GM12878 (cell line): ENCODE results near the gene TPRN. TPM values are rescaled to one million over a fixed set of nuclear protein-coding genes. Genes with fewer than 3 reads are reported as not detected.
A peak's percentile ranks its signal among the peaks of the same experiment; 100 is the strongest.

Experiments
- BHLHE40 ChIP-seq, 2 experiments: fragments of 450-650 bp in 1 of 2; IDR thresholded peaks; 2 replicates each; pipeline ENCODE4 v1.6.1; 2011 to 2017; ENCODE audit warnings: low read depth in 2 of 2, borderline replicate concordance in 1 of 2, improper control_type of control experiment in 1 of 2, low read length in 1 of 2, mild to moderate bottlenecking in 1 of 2
- CBFB ChIP-seq: IDR thresholded peaks from 2 replicates; pipeline ENCODE4 v1.6.1; 2016; ENCODE audit warnings: antibody characterized with exemption, low read depth
- CTCF ChIP-seq, 3 experiments: IDR thresholded peaks in 2 of 3; conservative IDR thresholded peaks in 1 of 3; 2 replicates each; pipeline ENCODE4 v1.5.1; 2011; ENCODE audit warnings: low read depth in 3 of 3, low read length in 3 of 3, mild to moderate bottlenecking in 3 of 3, control low read depth in 2 of 3, moderate library complexity in 2 of 3, inconsistent platforms in 1 of 3, mixed read lengths in 1 of 3; ENCODE audit not compliant: control insufficient read depth in 2 of 3, insufficient read depth in 1 of 3; ENCODE audit errors: extremely low read depth in 1 of 3
- EGR1 ChIP-seq, 2 experiments: IDR thresholded peaks; 1 replicate in 1 of 2; 2 replicates in 1 of 2; pipeline ENCODE4 v1.6.1; 2011 to 2012; ENCODE audit warnings: low read depth in 2 of 2, low read length in 2 of 2, borderline replicate concordance in 1 of 2, mild to moderate bottlenecking in 1 of 2, moderate library complexity in 1 of 2
- IKZF2 ChIP-seq, 2 experiments: fragments of 450-650 bp; IDR thresholded peaks; 2 replicates each; pipeline ENCODE4 v1.6.1; 2017; ENCODE audit warnings: mild to moderate bottlenecking in 2 of 2, moderate library complexity in 2 of 2
- JUND ChIP-seq: IDR thresholded peaks from 2 replicates; pipeline ENCODE4 v1.6.1; 2012; ENCODE audit warnings: low read depth, mild to moderate bottlenecking, low read length, improper control_type of control experiment, moderate library complexity
- LARP7 ChIP-seq: fragments of 450-650 bp; IDR thresholded peaks from 2 replicates; pipeline ENCODE4 v1.6.1; 2017; ENCODE audit warnings: mild to moderate bottlenecking
- MEF2B ChIP-seq: fragments of 450-650 bp; IDR thresholded peaks from 2 replicates; pipeline ENCODE4 v1.6.1; 2018; ENCODE audit warnings: mild to moderate bottlenecking, moderate library complexity; ENCODE audit not compliant: partially characterized antibody, poor library complexity, severe bottlenecking
- MXI1 ChIP-seq: fragments of 150-350 bp; IDR thresholded peaks from 2 replicates; pipeline ENCODE4 v1.6.1; 2011; ENCODE audit warnings: low read depth, mild to moderate bottlenecking, inconsistent platforms, low read length, improper control_type of control experiment
- MYC ChIP-seq: IDR thresholded peaks from 2 replicates; pipeline ENCODE4 v1.6.1; 2011; ENCODE audit warnings: mild to moderate bottlenecking, low read length, moderate library complexity, inconsistent platforms; ENCODE audit not compliant: insufficient read depth, insufficient replicate concordance, insufficient read length, severe bottlenecking
- POLR2AphosphoS2 ChIP-seq: IDR thresholded peaks from 2 replicates; pipeline ENCODE4 v1.6.1; 2011; ENCODE audit warnings: low read depth, mild to moderate bottlenecking, low read length, improper control_type of control experiment, moderate library complexity
- RAD51 ChIP-seq: fragments of 450-650 bp; IDR thresholded peaks from 2 replicates; pipeline ENCODE4 v1.6.1; 2016; ENCODE audit warnings: moderate library complexity, mild to moderate bottlenecking, inconsistent platforms
- RBBP5 ChIP-seq: fragments of 200-600 bp; sonication (generic); conservative IDR thresholded peaks from 2 replicates; pipeline ENCODE4 v1.6.1; 2016
- RELA ChIP-seq: fragments of 450-650 bp; IDR thresholded peaks from 2 replicates; pipeline ENCODE4 v1.8.0; 2014; ENCODE audit warnings: borderline replicate concordance; ENCODE audit not compliant: partially characterized antibody
- SMAD1 ChIP-seq: fragments of 450-650 bp; IDR thresholded peaks from 2 replicates; pipeline ENCODE4 v1.6.1; 2018; ENCODE audit warnings: mild to moderate bottlenecking, low read depth; ENCODE audit not compliant: partially characterized antibody
- STAT3 ChIP-seq: IDR thresholded peaks from 2 replicates; pipeline ENCODE4 v1.6.1; 2011; ENCODE audit warnings: low read depth, low read length, improper control_type of control experiment
- SUPT20H ChIP-seq: IDR thresholded peaks from 2 replicates; pipeline ENCODE4 v1.6.1; 2011; ENCODE audit warnings: low read depth, mild to moderate bottlenecking, low read length, moderate library complexity, borderline replicate concordance; ENCODE audit not compliant: control insufficient read depth
- TAF1 ChIP-seq: IDR thresholded peaks from 2 replicates; pipeline ENCODE4 v1.6.1; 2011; ENCODE audit warnings: mild to moderate bottlenecking, low read depth, low read length, borderline replicate concordance
- ZNF207 ChIP-seq: fragments of 450-650 bp; IDR thresholded peaks from 2 replicates; pipeline ENCODE4 v1.6.1; 2014; ENCODE audit warnings: antibody characterized with exemption, mild to moderate bottlenecking, borderline replicate concordance
- ZSCAN29 ChIP-seq: fragments of 450-650 bp; IDR thresholded peaks from 2 replicates; pipeline ENCODE4 v1.6.1; 2017; ENCODE audit warnings: mild to moderate bottlenecking, moderate library complexity
- polyA plus RNA-seq, 11 experiments: library from polyadenylated mRNA; depleted of rRNA in 4 of 11; unstranded in 6 of 11; stranded (reverse) in 5 of 11; fragments of >200 nt; fragmentation: Nextera tagmentation in 4 of 11; fragmentation: Illumina TruSeq in 1 of 11; extraction: Ambion mirVana in 4 of 11; extraction: Trizol in 1 of 11; gene quantifications; 1 replicate in 1 of 11; 2 replicates in 10 of 11; pipeline versions ENCODE4 v1.2.1 to v1.2.3, GENCODE V29; 2011 to 2016; ENCODE audit warnings: inconsistent platforms in 2 of 11, missing spikeins in 2 of 11, low read depth in 1 of 11
- total RNA-seq, 4 experiments: library from RNA; depleted of rRNA in 3 of 4; stranded (reverse); fragments of >200 nt in 3 of 4; fragmentation: Illumina TruSeq in 1 of 4; extraction: Trizol in 1 of 4; gene quantifications; 2 replicates each; pipeline versions ENCODE4 v1.2.1 to v1.2.3, GENCODE V29; 2013 to 2021
- TF ChIP-seq, protein P1 (sequence below): fragments of 150-350 bp; IDR thresholded peaks from 2 replicates; pipeline ENCODE4 v1.6.1; 2016; ENCODE audit warnings: low read depth, low read length
- TF ChIP-seq, protein P2 (sequence below): fragments of 450-650 bp; IDR thresholded peaks from 2 replicates; pipeline ENCODE4 v1.6.1; 2016; ENCODE audit warnings: mild to moderate bottlenecking

The TPRN gene
- total and polyA plus RNA-seq, 10 of the 15 experiments (the other 5 are each of a cell fraction or from before 2014, with no cell fraction given) = 0.18 to 19.5 (median 3.1) TPM

GRCh38 chr9:137240318-137240840 lies 39.8 kb upstream of the TPRN start (continued):
- TF ChIP-seq IKZF2 (IDR thresholded peaks at IDR 0.05) (peak; percentile 43 to 77; a peak in 3 of 4 replicates), RELA (peak; percentile 56), CTCF (IDR thresholded peaks at IDR 0.05 in 2 of 3, conservative IDR thresholded peaks at IDR 0.05 in 1 of 3; ENCODE audit: control insufficient read depth in 2 of 3, extremely low read depth in 1 of 3, insufficient read depth in 1 of 3, low read depth in 3 of 3, low read length in 3 of 3) (peak in 2 of 3 experiments; percentile 14 to 23; a peak in 2 of 6 replicates), RBBP5 (no peak), EGR1 (IDR thresholded peaks at IDR 0.05; ENCODE audit: borderline replicate concordance in 1 of 2, low read depth in 2 of 2, low read length in 2 of 2) (peak in 1 of 2 experiments; percentile 74; a peak in 2 of 3 replicates), ZNF207 (peak; percentile 95), JUND (no peak), STAT3 (no peak), MXI1 (peak; percentile 53; the same call in 1 of the 2 replicates), BHLHE40 (IDR thresholded peaks at IDR 0.05; ENCODE audit: borderline replicate concordance in 1 of 2, low read depth in 2 of 2, low read length in 1 of 2) (peak; percentile 99 to 100), MYC (peak; percentile 91), ZSCAN29 (no peak), TAF1 (no peak; the same call in 1 of the 2 replicates), RAD51 (0 out of 2 replicates have a peak, but pooled peaks have one; percentile 34), SMAD1 (peak; percentile 49), CBFB (no peak), SUPT20H (no peak), MEF2B (peak; percentile 69), POLR2AphosphoS2 (no peak), LARP7 (peak; percentile 100)
- TF ChIP-seq, protein P1, sequence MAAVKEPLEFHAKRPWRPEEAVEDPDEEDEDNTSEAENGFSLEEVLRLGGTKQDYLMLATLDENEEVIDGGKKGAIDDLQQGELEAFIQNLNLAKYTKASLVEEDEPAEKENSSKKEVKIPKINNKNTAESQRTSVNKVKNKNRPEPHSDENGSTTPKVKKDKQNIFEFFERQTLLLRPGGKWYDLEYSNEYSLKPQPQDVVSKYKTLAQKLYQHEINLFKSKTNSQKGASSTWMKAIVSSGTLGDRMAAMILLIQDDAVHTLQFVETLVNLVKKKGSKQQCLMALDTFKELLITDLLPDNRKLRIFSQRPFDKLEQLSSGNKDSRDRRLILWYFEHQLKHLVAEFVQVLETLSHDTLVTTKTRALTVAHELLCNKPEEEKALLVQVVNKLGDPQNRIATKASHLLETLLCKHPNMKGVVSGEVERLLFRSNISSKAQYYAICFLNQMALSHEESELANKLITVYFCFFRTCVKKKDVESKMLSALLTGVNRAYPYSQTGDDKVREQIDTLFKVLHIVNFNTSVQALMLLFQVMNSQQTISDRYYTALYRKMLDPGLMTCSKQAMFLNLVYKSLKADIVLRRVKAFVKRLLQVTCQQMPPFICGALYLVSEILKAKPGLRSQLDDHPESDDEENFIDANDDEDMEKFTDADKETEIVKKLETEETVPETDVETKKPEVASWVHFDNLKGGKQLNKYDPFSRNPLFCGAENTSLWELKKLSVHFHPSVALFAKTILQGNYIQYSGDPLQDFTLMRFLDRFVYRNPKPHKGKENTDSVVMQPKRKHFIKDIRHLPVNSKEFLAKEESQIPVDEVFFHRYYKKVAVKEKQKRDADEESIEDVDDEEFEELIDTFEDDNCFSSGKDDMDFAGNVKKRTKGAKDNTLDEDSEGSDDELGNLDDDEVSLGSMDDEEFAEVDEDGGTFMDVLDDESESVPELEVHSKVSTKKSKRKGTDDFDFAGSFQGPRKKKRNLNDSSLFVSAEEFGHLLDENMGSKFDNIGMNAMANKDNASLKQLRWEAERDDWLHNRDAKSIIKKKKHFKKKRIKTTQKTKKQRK = no peak
- TF ChIP-seq, protein P2, sequence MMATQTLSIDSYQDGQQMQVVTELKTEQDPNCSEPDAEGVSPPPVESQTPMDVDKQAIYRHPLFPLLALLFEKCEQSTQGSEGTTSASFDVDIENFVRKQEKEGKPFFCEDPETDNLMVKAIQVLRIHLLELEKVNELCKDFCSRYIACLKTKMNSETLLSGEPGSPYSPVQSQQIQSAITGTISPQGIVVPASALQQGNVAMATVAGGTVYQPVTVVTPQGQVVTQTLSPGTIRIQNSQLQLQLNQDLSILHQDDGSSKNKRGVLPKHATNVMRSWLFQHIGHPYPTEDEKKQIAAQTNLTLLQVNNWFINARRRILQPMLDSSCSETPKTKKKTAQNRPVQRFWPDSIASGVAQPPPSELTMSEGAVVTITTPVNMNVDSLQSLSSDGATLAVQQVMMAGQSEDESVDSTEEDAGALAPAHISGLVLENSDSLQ = no peak
